GM19023 (cell line): Measurements from ENCODE around the gene CELSR1.
A peak's percentile ranks its signal among the peaks of the same experiment; 100 is the strongest.
"Not testable (repeated sequence)": the region's sequence is repeated elsewhere in the genome, so short reads cannot be mapped to it uniquely, and the experiment has no call there.

Experiments used
- ATAC-seq: cut with Tn5 transposase; IDR thresholded peaks from one replicate; pipeline ENCODE4 v1.9.1; 2021; ENCODE audit warnings: mild to moderate bottlenecking, moderate library complexity; ENCODE audit not compliant: unreplicated experiment

Gene CELSR1

GRCh38 chr22:46336119-46337078, 201.0 kb downstream of the CELSR1 start:
- peak; percentile 18 for ATAC-seq

GRCh38 chr22:46335201-46336118, 202.0 kb downstream of the CELSR1 start, which contains the start of gene TRMU:
TSS of gene TRMU (plus strand) at chr22:46335714. CDS start at chr22:46335765, 51 bp downstream.
- peak; percentile 91 for ATAC-seq

GRCh38 chr22:46331496-46331895, 205.9 kb downstream of the CELSR1 start:
- no peak for ATAC-seq

GRCh38 chr22:46330426-46330825, 207.0 kb downstream of the CELSR1 start:
- ATAC-seq = no peak

GRCh38 chr22:46329616-46330015, 207.8 kb downstream of the CELSR1 start:
- ATAC-seq = no peak

GRCh38 chr22:46328797-46329196, 208.6 kb downstream of the CELSR1 start:
- no peak for ATAC-seq

GRCh38 chr22:46327691-46328465, 209.5 kb downstream of the CELSR1 start:
- no peak for ATAC-seq

- ATAC-seq = no peak
Observed at GRCh38 chr22:46326066-46326680, 211.2 kb downstream of the CELSR1 start.

GRCh38 chr22:46323162-46323561, 214.3 kb downstream of the CELSR1 start:
- ATAC-seq = no peak

GRCh38 chr22:46322711-46323110, 214.7 kb downstream of the CELSR1 start:
- no peak for ATAC-seq

GRCh38 chr22:46320716-46321386, 216.6 kb downstream of the CELSR1 start:
- ATAC-seq = no peak

GRCh38 chr22:46320166-46320710, 217.2 kb downstream of the CELSR1 start:
- ATAC-seq = no peak

GRCh38 chr22:46319319-46319718, 218.1 kb downstream of the CELSR1 start:
- ATAC-seq = no peak

GRCh38 chr22:46318576-46318975, 218.8 kb downstream of the CELSR1 start:
- no peak for ATAC-seq

- ATAC-seq = no peak
Observed at GRCh38 chr22:46317646-46318045, 219.8 kb downstream of the CELSR1 start.

GRCh38 chr22:46315976-46316375, 221.4 kb downstream of the CELSR1 start:
- no peak for ATAC-seq

- not testable (repeated sequence) for ATAC-seq
Observed at GRCh38 chr22:46312848-46313247, 224.6 kb downstream of the CELSR1 start.

- no peak for ATAC-seq
Observed at GRCh38 chr22:46312056-46312455, 225.4 kb downstream of the CELSR1 start.
